Lower leg skin (tissue), 4 donors: ENCODE results near the gene PCLAF. TPM values are rescaled to one million over a fixed set of nuclear protein-coding genes. Genes with fewer than 3 reads are reported as not detected.
"Not testable (repeated sequence)": the region's sequence is repeated elsewhere in the genome, so short reads cannot be mapped to it uniquely, and the experiment has no call there.

Source experiments
- DNase-seq, 2 donors: peaks; one replicate each; pipeline ENCODE4 v3.0.0-alpha.2; 2019; ENCODE audit warnings: low spot score in 2 of 2
- H3K4me3 ChIP-seq: fragments of 200-600 bp; sonication (generic); 2 replicates; pipeline ENCODE4 v1.5.1; 2017; ENCODE audit warnings: mild to moderate bottlenecking, low read depth; ENCODE audit not compliant: poor library complexity, severe bottlenecking
- CTCF ChIP-seq, 3 donors: fragments of 450-650 bp; IDR thresholded peaks; one replicate each; pipeline ENCODE4 v1.5.1; 2016; ENCODE audit warnings: antibody characterized with exemption in 3 of 3, mild to moderate bottlenecking in 3 of 3, moderate library complexity in 2 of 3
- POLR2A ChIP-seq, 2 donors: fragments of 450-650 bp; IDR thresholded peaks; one replicate each; pipeline ENCODE4 v1.6.1; 2016 to 2017; ENCODE audit warnings: antibody characterized with exemption in 2 of 2, mild to moderate bottlenecking in 1 of 2, moderate library complexity in 1 of 2
- WGBS, 2 donors: methylation state at CpG; one replicate each; pipeline ENCODE4 v1.1.5; 2018; 5-methylcytosine and 5-hydroxymethylcytosine counted together
- intact Hi-C: fragments of 100-400 bp; cut with DNase I; formaldehyde crosslinking; loops from one replicate; pipeline ENCODE4 v1.15.0; 2023; ENCODE audit warnings: low total_unique reads
- total RNA-seq, 4 donors: library from RNA; depleted of rRNA; stranded (reverse); fragments of >200 nt; gene quantifications; one replicate each; pipeline ENCODE4 v1.1.0, GENCODE V29; 2016

The PCLAF gene
- total RNA-seq, 4 donors from 2014 or later: 1.2 to 2.2 (median 1.6) TPM; not detected in 1

GRCh38 chr15:64355348-64355943 is 25.8 kb downstream of the PCLAF start:
- 0 to 1% methylated on average over 29 to 30 of the region's 30 CpGs for WGBS, 2 donors
- H3K4me3 ChIP-seq: peak overlapping the region; percentile 99
- intact Hi-C loops: no loop called here

GRCh38 chr15:64354688-64355344 is 26.4 kb downstream of the PCLAF start:
- peak overlapping the region; percentile 99 for H3K4me3 ChIP-seq
- 24 to 25% methylated on average over 5 of the region's 5 CpGs for WGBS, 2 donors
- TF ChIP-seq CTCF (IDR thresholded peaks at IDR 0.05) (no peak), POLR2A (IDR thresholded peaks at IDR 0.05) (no peak)
- DNase-seq: no peak
- intact Hi-C loops: no loop called here

More at GRCh38 chr15:64355348-64355943, 25.8 kb downstream of the PCLAF start:
- DNase-seq: no peak
- TF ChIP-seq CTCF (IDR thresholded peaks at IDR 0.05): no peak

GRCh38 chr15:64351265-64351664 is 30.0 kb downstream of the PCLAF start:
- peak in 1 of 2 donors; percentile 45 for DNase-seq
- no peak overlapping the region for H3K4me3 ChIP-seq
- intact Hi-C loops: no loop called here
- TF ChIP-seq CTCF (IDR thresholded peaks at IDR 0.05) (no peak), POLR2A (IDR thresholded peaks at IDR 0.05) (no peak)
- WGBS, 2 donors: 75 to 77% methylated on average over 7 of the region's 7 CpGs

- intact Hi-C loops: no loop called here
- no peak for TF ChIP-seq CTCF (IDR thresholded peaks at IDR 0.05)
- no peak for TF ChIP-seq POLR2A (IDR thresholded peaks at IDR 0.05)
- no peak for DNase-seq
- H3K4me3 ChIP-seq: no peak overlapping the region
- WGBS, 2 donors: 91 to 95% methylated on average over 2 of the region's 2 CpGs
These were observed 31.9 kb downstream of the PCLAF start for GRCh38 chr15:64349375-64349774.

- no peak for DNase-seq
- WGBS, 2 donors: 86 to 87% methylated on average over 1 of the region's 1 CpG
- H3K4me3 ChIP-seq: no peak overlapping the region
- intact Hi-C loops: no loop called here
- TF ChIP-seq CTCF (IDR thresholded peaks at IDR 0.05) (no peak), POLR2A (IDR thresholded peaks at IDR 0.05) (no peak)
These were observed 32.8 kb downstream of the PCLAF start for GRCh38 chr15:64348455-64348854.

GRCh38 chr15:64346242-64346641 is 35.0 kb downstream of the PCLAF start:
- intact Hi-C loops, DNase-seq, H3K4me3 ChIP-seq: not testable (repeated sequence)
- WGBS, 2 donors: 96 to 97% methylated on average over 6 of the region's 6 CpGs
